Fibroblast of villous mesenchyme (primary cell): ENCODE results near the gene PDZD7. TPM values are rescaled to one million over a fixed set of nuclear protein-coding genes. Genes with fewer than 3 reads are reported as not detected.

Experiments
- DNase-seq: peaks from one replicate; pipeline ENCODE4 v3.0.0-alpha.2; 2010; ENCODE audit warnings: low read depth
- H3K4me3 ChIP-seq: 2 replicates; pipeline ENCODE4 v1.5.1; 2011; ENCODE audit warnings: low read depth, mild to moderate bottlenecking, low read length
- CTCF ChIP-seq: IDR thresholded peaks from 2 replicates; pipeline ENCODE4 v1.5.1; 2012; ENCODE audit warnings: low read depth, mild to moderate bottlenecking, low read length; ENCODE audit not compliant: insufficient read depth
- total RNA-seq: library from RNA; depleted of rRNA; stranded (reverse); fragments of >200 nt; gene quantifications from 2 replicates; pipeline ENCODE4 v1.2.3, GENCODE V29; 2012

PDZD7 gene
- total RNA-seq, 1 donor = 1.7 TPM

- DNase-seq = no peak
- no peak for TF ChIP-seq CTCF
- H3K4me3 ChIP-seq = peak overlapping the region; percentile 99
These were observed 43.3 kb downstream of the PDZD7 start for GRCh38 chr10:100987685-100988049.

GRCh38 chr10:100986952-100987684 lies 43.8 kb downstream of the PDZD7 start, which contains the start of the genes MRPL43 and TWNK:
TSS of gene MRPL43 (minus strand) at chr10:100987497. CDS start at chr10:100987443, 54 bp downstream.
TSS of gene TWNK (plus strand) at chr10:100987543. CDS start at chr10:100988211, 668 bp downstream.
- peak within 1 kb of the TSS; percentile 99 for H3K4me3 ChIP-seq
- no peak for TF ChIP-seq CTCF
- DNase-seq = peak; percentile 65

- no peak for DNase-seq
- no peak for TF ChIP-seq CTCF
- H3K4me3 ChIP-seq = peak overlapping the region; percentile 99
These were observed 44.3 kb downstream of the PDZD7 start for GRCh38 chr10:100986623-100986951.

- DNase-seq = no peak
- H3K4me3 ChIP-seq = no peak overlapping the region
- TF ChIP-seq CTCF = no peak
These were observed 45.6 kb downstream of the PDZD7 start for GRCh38 chr10:100985336-100985735.

GRCh38 chr10:100984672-100985177 lies 46.2 kb downstream of the PDZD7 start:
- no peak overlapping the region for H3K4me3 ChIP-seq
- no peak for DNase-seq
- TF ChIP-seq CTCF = no peak

GRCh38 chr10:100983868-100984671 lies 46.9 kb downstream of the PDZD7 start:
- DNase-seq = no peak
- TF ChIP-seq CTCF = no peak
- no peak overlapping the region for H3K4me3 ChIP-seq
